Endothelial cell (in vitro differentiated cells): ENCODE measurements around the gene KISS1. TPM values are rescaled to one million over a fixed set of nuclear protein-coding genes. Genes with fewer than 3 reads are reported as not detected.

Source experiments
- DNase-seq: peaks from one replicate; pipeline ENCODE4 v3.0.0; 2021; ENCODE audit warnings: low spot score
- H3K27ac Mint-ChIP-seq: one replicate; pipeline ENCODE4 v1.8.0; 2021; ENCODE audit warnings: mixed read lengths, inconsistent platforms; ENCODE audit not compliant: unreplicated experiment
- H3K27me3 Mint-ChIP-seq: one replicate; pipeline ENCODE4 v1.8.0; 2021; ENCODE audit warnings: mild to moderate bottlenecking, moderate library complexity, mixed read lengths, inconsistent platforms; ENCODE audit not compliant: unreplicated experiment
- H3K36me3 Mint-ChIP-seq: one replicate; pipeline ENCODE4 v1.8.0; 2021; ENCODE audit warnings: mild to moderate bottlenecking, low read depth, mixed read lengths, inconsistent platforms; ENCODE audit not compliant: unreplicated experiment
- H3K4me1 Mint-ChIP-seq: one replicate; pipeline ENCODE4 v1.8.0; 2021; ENCODE audit warnings: mild to moderate bottlenecking, mixed read lengths, inconsistent platforms; ENCODE audit not compliant: unreplicated experiment
- H3K4me3 Mint-ChIP-seq: one replicate; pipeline ENCODE4 v1.8.0; 2021; ENCODE audit warnings: mild to moderate bottlenecking, mixed read lengths, inconsistent platforms; ENCODE audit not compliant: unreplicated experiment
- H3K9me3 Mint-ChIP-seq: one replicate; pipeline ENCODE4 v1.8.0; 2021; ENCODE audit warnings: mixed read lengths, inconsistent platforms; ENCODE audit not compliant: unreplicated experiment
- total RNA-seq: library from RNA; stranded (reverse); fragmentation: NEBNext Ultra II Directional; extraction: Animal tissue kit (Norgen Biotek cat#: 25700); gene quantifications from one replicate; pipeline ENCODE4 v1.2.1, GENCODE V29; 2021; ENCODE audit not compliant: unreplicated experiment
- TF ChIP-seq, protein P1 (sequence below): fragments of 200-600 bp; sonication (generic); IDR thresholded peaks from one replicate; pipeline ENCODE4 v1.5.0; 2021; ENCODE audit warnings: antibody characterized with exemption; ENCODE audit not compliant: unreplicated experiment

Gene KISS1
- total RNA-seq, 1 donor from 2014 or later = not detected

DNA sequence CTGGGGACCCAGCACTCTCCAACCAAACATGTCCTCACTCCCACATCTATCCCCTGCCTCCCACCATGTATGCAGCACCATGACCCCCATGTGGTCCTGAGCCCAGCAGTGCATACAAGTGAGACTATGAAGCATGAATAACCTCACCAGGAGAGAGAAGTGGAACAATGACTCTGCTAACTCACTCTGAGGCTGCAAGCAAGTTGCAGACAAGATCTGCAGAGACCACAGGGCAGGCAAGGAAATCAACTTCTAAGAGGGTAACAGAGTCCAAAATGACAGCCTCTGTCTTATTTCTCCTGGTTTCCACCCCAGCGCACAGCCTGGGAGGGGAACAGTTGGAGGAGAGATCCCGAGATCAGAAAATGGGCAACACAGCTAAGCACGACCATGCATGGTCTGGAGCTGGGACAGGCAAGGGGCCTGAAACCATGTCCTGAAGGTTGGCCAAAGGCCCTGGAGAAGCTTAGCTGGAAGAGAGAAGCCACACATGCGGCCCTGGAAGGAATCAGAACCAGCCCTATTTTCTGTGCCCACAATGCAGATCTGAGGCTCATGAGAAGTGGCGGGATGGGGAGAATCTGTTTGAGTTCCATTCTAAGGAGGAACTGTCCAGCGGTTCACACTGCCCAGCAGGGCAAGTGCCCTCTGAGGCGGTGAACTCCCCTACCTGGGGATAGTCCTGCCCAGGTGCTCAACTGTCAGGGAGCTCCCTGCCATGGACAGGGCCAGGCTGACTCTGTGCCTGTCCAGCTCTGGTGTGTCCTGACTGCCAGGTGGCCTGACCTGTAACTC, 17.6 kb downstream of the KISS1 start:
- H3K27ac Mint-ChIP-seq = no peak overlapping the region
- no peaks in the 10 kb centered on the region for H3K27me3 Mint-ChIP-seq
- no peak for DNase-seq
- H3K4me3 Mint-ChIP-seq = no peak overlapping the region
- H3K36me3 Mint-ChIP-seq = no peaks in the 10 kb centered on the region
- H3K4me1 Mint-ChIP-seq = no peaks in the 10 kb centered on the region
- TF ChIP-seq, protein P1, sequence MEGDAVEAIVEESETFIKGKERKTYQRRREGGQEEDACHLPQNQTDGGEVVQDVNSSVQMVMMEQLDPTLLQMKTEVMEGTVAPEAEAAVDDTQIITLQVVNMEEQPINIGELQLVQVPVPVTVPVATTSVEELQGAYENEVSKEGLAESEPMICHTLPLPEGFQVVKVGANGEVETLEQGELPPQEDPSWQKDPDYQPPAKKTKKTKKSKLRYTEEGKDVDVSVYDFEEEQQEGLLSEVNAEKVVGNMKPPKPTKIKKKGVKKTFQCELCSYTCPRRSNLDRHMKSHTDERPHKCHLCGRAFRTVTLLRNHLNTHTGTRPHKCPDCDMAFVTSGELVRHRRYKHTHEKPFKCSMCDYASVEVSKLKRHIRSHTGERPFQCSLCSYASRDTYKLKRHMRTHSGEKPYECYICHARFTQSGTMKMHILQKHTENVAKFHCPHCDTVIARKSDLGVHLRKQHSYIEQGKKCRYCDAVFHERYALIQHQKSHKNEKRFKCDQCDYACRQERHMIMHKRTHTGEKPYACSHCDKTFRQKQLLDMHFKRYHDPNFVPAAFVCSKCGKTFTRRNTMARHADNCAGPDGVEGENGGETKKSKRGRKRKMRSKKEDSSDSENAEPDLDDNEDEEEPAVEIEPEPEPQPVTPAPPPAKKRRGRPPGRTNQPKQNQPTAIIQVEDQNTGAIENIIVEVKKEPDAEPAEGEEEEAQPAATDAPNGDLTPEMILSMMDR = no peak
- no peaks in the 10 kb centered on the region for H3K9me3 Mint-ChIP-seq

- no peaks in the 10 kb centered on the region for H3K9me3 Mint-ChIP-seq
- no peak overlapping the region for H3K4me3 Mint-ChIP-seq
- DNase-seq = no peak
- H3K4me1 Mint-ChIP-seq = no peaks in the 10 kb centered on the region
- H3K36me3 Mint-ChIP-seq = no peaks in the 10 kb centered on the region
- H3K27ac Mint-ChIP-seq = no peak overlapping the region
- H3K27me3 Mint-ChIP-seq = no peaks in the 10 kb centered on the region
- TF ChIP-seq, protein P1 = no peak
Measured at GRCh38 chr1:204177133-204177532, 19.2 kb downstream of the KISS1 start.

DNA sequence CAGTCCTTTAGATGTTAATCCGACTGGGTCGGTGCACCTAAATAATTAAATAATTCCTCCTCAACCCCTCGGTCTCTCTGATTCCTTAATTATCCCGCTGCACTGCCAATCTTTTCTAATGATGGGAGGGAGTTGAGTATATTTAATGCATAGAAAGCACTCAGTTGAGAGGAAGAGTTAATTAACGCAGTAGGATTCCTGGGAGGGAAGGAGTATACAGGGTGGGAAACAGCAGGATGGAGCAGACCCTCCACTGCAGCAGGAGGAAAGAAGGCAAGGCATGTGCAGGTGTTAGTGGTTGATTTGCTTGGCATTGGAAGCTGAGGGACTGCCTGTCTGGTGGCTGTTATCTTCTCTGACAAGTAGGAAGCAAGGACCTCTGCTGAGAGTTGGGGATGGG, 20.2 kb downstream of the KISS1 start:
- Mint-ChIP-seq H3K36me3 (no peaks in the 10 kb centered on the region), H3K27ac (no peak overlapping the region), H3K9me3 (no peaks in the 10 kb centered on the region), H3K4me1 (no peaks in the 10 kb centered on the region), H3K4me3 (no peak overlapping the region), H3K27me3 (no peaks in the 10 kb centered on the region)
- TF ChIP-seq, protein P1 = no peak
- no peak for DNase-seq

DNA sequence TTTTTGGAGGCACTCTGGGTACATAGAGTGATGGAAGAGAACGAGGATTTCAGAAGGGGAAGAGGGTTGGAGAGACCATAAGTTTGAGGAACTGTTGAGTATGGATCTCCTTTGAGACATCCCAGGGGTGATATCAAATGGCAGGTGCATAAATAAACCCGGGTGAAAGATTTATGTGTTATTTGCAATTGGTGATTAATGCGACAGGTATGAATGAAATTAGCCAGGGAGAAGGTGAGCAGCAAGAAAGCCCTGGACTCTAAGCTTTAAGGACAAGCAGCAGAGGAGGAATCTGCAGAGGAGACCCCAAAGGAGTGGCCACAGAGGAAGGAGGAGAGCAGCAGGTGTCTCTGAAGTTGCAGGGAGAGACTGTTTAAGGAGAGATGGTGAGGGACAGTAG, 21.3 kb downstream of the KISS1 start:
- Mint-ChIP-seq H3K4me3 (no peak overlapping the region), H3K36me3 (no peaks in the 10 kb centered on the region), H3K4me1 (no peaks in the 10 kb centered on the region), H3K27me3 (no peaks in the 10 kb centered on the region), H3K9me3 (peaks cover 7% of the 10 kb centered on the region), H3K27ac (no peak overlapping the region)
- DNase-seq = no peak
- TF ChIP-seq, protein P1 = no peak

DNA sequence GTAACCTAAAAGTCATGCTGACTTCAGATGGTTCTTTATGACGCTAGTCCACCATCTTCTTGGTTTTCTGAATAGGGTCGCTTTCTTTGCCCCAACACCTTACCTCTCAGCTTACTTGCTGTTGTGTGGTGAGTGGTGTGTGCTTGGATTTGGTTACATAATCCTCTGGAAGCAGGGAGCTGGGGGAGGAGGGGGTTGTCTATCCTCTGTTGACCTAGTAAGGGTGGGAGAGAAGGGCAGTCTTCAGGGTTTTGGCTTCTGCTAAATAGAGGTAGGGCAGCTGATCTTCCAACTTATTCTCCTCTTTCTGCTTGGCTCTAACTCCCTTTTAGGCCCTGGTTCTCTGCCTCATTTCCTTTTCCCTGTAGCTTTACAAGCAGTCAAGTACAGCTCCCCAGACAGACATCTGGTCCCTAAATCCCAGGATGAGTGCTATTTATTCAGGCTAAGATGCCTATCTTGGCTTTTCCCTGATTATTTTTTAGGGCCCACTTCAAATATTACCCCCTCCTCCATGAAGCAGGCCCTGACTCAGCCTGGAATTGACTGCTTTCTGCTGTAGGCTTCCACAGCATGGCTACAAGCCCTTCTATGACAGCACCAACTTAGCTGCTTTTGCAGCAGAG, 23.8 kb downstream of the KISS1 start:
- Mint-ChIP-seq H3K27ac (no peak overlapping the region), H3K4me1 (no peaks in the 10 kb centered on the region), H3K9me3 (peaks cover 7% of the 10 kb centered on the region)

More for the DNA sequence above, 23.8 kb downstream of the KISS1 start:
- H3K27me3 Mint-ChIP-seq = no peaks in the 10 kb centered on the region
- no peak for DNase-seq
- TF ChIP-seq, protein P1 = no peak
- no peaks in the 10 kb centered on the region for H3K36me3 Mint-ChIP-seq
- H3K4me3 Mint-ChIP-seq = no peak overlapping the region
